ENCODE results near the gene NRIP3.
"Not testable (repeated sequence)": the region's sequence is repeated elsewhere in the genome, so short reads cannot be mapped to it uniquely, and the experiment has no call there.

- not testable (repeated sequence) for TF ChIP-seq RFX5 (IDR thresholded peaks at IDR 0.05; ENCODE audit: low read depth, low read length); CHD2 (IDR thresholded peaks at IDR 0.05; ENCODE audit: low read depth, low read length); ZNF57 (CRISPR knock-in tag; IDR thresholded peaks at IDR 0.05); EZH2 (IDR thresholded peaks at IDR 0.05; ENCODE audit: borderline replicate concordance, low read depth, low read length); POLR2AphosphoS5 (IDR thresholded peaks at IDR 0.05; ENCODE audit: control insufficient read depth, insufficient read depth, low read depth, low read length); SP1 (CRISPR knock-in tag; IDR thresholded peaks at IDR 0.05); NR1H2 (CRISPR knock-in tag; IDR thresholded peaks at IDR 0.05); CTCF (IDR thresholded peaks at IDR 0.05 in 2 of 3, conservative IDR thresholded peaks at IDR 0.05 in 1 of 3; ENCODE audit: insufficient read depth in 2 of 3, low read depth in 1 of 3, low read length in 3 of 3)
Observed at GRCh38 chr11:8986772-8987171, 17.0 kb downstream of the NRIP3 start.

Measured in K562 (cell line).